HG03565 (cell line): ENCODE measurements around the gene IRGC.

Experiments
- ATAC-seq: cut with Tn5 transposase; IDR thresholded peaks from one replicate; pipeline ENCODE4 v1.9.1; 2021; ENCODE audit warnings: mild to moderate bottlenecking, moderate library complexity; ENCODE audit not compliant: unreplicated experiment

The IRGC gene

GRCh38 chr19:43690890-43691289 lies 25.0 kb upstream of the IRGC start:
- ATAC-seq: no peak

GRCh38 chr19:43691755-43692154 lies 24.1 kb upstream of the IRGC start:
- ATAC-seq: no peak

GRCh38 chr19:43692385-43692784 lies 23.5 kb upstream of the IRGC start:
- ATAC-seq: no peak

- ATAC-seq: no peak
These were observed 23.0 kb upstream of the IRGC start for GRCh38 chr19:43692877-43693276.

- ATAC-seq: no peak
These were observed 21.3 kb upstream of the IRGC start for GRCh38 chr19:43694553-43694952.

- no peak for ATAC-seq
These were observed 19.7 kb upstream of the IRGC start for GRCh38 chr19:43695985-43696704.

GRCh38 chr19:43697295-43697694 lies 18.6 kb upstream of the IRGC start:
- ATAC-seq: no peak

- ATAC-seq: no peak
These were observed 16.1 kb upstream of the IRGC start for GRCh38 chr19:43699506-43700394.

GRCh38 chr19:43700395-43701000 lies 15.4 kb upstream of the IRGC start:
- no peak for ATAC-seq

GRCh38 chr19:43704002-43704705 lies 11.7 kb upstream of the IRGC start:
- ATAC-seq: no peak

- no peak for ATAC-seq
These were observed 10.1 kb upstream of the IRGC start for GRCh38 chr19:43705729-43706128.

GRCh38 chr19:43707158-43707712 lies 8.6 kb upstream of the IRGC start:
- ATAC-seq: no peak

- no peak for ATAC-seq
These were observed 7.2 kb upstream of the IRGC start for GRCh38 chr19:43708716-43709115.

- no peak for ATAC-seq
These were observed 4.0 kb upstream of the IRGC start for GRCh38 chr19:43711751-43712355.

- ATAC-seq: no peak
These were observed 2.7 kb upstream of the IRGC start for GRCh38 chr19:43713208-43713607.

- ATAC-seq: no peak
These were observed 2.9 kb downstream of the IRGC start for GRCh38 chr19:43718627-43719377.

GRCh38 chr19:43719378-43719868 lies 3.5 kb downstream of the IRGC start:
- ATAC-seq: no peak

GRCh38 chr19:43719918-43720317 lies 4.0 kb downstream of the IRGC start:
- ATAC-seq: no peak

GRCh38 chr19:43720936-43721335 lies 5.1 kb downstream of the IRGC start:
- no peak for ATAC-seq
